ENCODE measurements around the gene C16orf86.

C16orf86 gene

GRCh38 chr16:67699265-67699664 lies 32.7 kb downstream of the C16orf86 start:
- TF ChIP-seq, protein P1, sequence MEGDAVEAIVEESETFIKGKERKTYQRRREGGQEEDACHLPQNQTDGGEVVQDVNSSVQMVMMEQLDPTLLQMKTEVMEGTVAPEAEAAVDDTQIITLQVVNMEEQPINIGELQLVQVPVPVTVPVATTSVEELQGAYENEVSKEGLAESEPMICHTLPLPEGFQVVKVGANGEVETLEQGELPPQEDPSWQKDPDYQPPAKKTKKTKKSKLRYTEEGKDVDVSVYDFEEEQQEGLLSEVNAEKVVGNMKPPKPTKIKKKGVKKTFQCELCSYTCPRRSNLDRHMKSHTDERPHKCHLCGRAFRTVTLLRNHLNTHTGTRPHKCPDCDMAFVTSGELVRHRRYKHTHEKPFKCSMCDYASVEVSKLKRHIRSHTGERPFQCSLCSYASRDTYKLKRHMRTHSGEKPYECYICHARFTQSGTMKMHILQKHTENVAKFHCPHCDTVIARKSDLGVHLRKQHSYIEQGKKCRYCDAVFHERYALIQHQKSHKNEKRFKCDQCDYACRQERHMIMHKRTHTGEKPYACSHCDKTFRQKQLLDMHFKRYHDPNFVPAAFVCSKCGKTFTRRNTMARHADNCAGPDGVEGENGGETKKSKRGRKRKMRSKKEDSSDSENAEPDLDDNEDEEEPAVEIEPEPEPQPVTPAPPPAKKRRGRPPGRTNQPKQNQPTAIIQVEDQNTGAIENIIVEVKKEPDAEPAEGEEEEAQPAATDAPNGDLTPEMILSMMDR (IDR thresholded peaks at IDR 0.05), result no peak

DNA sequence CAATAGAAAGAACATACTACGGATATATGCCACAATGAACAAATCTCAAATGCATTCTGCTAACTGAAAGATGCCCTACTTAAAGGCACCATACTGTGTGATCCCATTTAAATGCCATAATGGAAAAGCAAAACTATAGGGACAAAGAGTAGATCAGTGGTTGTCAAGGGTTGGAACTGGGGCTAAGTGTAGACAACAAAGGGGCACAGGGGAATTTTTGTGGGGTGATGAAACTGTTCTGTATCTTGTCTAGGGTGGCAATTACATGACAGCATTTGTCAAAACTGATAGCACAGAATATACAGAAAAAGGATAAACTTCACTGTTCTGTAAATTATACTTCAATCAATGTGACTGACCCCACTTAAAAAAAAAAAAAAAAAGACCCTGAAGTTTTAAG lies 34.8 kb downstream of the C16orf86 start:
- TF ChIP-seq, protein P1 (IDR thresholded peaks at IDR 0.05), result no peak

- TF ChIP-seq, protein P1 (IDR thresholded peaks at IDR 0.05), result no peak
Observed at GRCh38 chr16:67702130-67702529, 35.5 kb downstream of the C16orf86 start.

GRCh38 chr16:67703626-67704025 lies 37.0 kb downstream of the C16orf86 start:
- TF ChIP-seq, protein P1 (IDR thresholded peaks at IDR 0.05), result no peak

DNA sequence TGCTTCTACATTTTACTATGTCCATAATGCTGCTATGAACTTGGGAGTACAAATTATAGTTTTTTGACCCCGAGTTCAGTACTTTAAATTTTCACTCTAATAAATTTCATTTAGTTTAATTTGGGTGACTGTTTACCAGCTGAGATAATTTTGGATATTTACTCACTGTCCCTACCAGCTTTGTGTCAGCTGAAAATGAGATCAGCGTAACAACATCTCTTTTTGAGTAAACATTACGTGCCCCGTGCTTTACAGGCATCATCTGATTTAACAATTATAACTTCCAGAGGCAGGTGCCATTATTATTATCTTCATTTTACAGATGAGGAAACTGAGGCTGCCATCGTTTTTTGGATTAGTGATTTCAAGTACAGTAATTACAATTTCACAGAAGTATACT lies 37.5 kb downstream of the C16orf86 start:
- TF ChIP-seq, protein P1 (IDR thresholded peaks at IDR 0.05), result no peak

DNA sequence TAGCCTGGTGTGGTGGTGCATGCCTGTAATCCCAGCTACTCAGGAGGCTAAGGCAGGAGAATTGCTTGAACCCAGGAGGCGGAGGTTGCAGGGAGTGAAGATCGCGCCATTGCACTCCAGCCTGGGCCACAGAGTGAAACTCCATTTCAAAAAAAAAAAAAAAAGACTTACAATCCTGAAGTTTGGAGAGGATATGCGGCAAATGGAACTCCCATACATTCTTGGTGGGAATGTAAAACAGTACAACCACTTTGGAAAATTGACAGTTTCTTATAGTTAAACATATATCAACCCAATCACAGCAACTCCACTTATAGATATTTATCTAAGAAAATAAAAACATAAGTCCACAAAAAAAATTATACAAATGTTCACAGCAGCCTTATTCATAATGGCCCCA lies 40.6 kb downstream of the C16orf86 start:
- TF ChIP-seq, protein P1 (IDR thresholded peaks at IDR 0.05), result no peak

DNA sequence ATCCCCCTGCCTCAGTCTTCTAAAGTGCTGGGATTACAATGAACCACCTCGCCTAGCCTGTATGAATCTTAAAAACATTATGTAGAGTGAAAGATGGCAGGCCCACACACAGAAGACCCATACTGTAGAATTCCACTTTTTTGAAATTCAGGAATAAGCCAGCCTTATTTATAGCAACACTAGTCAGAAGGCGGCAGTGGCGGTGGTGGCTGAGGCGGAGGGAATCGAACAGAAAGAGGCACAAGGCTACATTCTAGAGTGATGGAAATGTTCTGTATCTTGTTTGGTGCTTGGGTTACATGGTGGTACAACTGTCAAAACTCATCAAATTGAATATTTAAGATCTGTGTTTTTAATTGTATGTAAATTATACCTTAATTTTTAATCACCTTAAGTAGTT lies 41.2 kb downstream of the C16orf86 start:
- TF ChIP-seq, protein P1 (IDR thresholded peaks at IDR 0.05), result no peak

DNA sequence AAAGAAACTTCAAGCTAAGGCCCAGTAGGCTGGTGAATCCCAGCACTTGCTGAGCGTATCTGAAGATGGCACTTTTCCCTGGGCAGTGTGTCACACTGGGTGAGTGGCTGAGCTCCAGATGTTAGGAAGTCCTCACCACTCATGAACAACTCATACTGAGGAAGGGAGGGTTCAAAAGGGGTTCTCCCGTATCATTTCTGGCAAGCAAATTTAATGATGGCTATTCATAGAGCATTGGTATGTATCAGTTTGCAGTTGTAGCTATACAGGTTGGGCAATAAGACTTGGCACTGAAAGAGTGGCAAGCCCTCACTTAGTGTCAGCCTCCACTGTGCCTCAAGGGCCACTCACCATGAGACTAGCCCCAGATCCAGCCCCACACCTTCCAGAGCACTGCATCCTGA lies 41.8 kb downstream of the C16orf86 start:
- TF ChIP-seq, protein P1 (IDR thresholded peaks at IDR 0.05), result no peak

Data from LNCAP (cell line).